Inferior parietal cortex (tissue), 1 donor: ENCODE results near the gene PACS1.
A peak's percentile ranks its signal among the peaks of the same experiment; 100 is the strongest.

ENCODE experiments used
- DNase-seq: peaks from one replicate; pipeline ENCODE4 v3.0.0-alpha.2; 2016; ENCODE audit errors: extremely low spot score

Gene PACS1

GRCh38 chr11:66142370-66143263 is 72.5 kb downstream of the PACS1 start:
- DNase-seq: no peak

GRCh38 chr11:66143264-66143566 is 73.1 kb downstream of the PACS1 start:
- no peak for DNase-seq

- DNase-seq: no peak
Measured at GRCh38 chr11:66143996-66144678, 74.1 kb downstream of the PACS1 start.

- DNase-seq: no peak
Measured at GRCh38 chr11:66146074-66146473, 76.0 kb downstream of the PACS1 start.

GRCh38 chr11:66146940-66147339 is 76.9 kb downstream of the PACS1 start:
- DNase-seq: no peak

GRCh38 chr11:66150140-66150539 is 80.1 kb downstream of the PACS1 start:
- DNase-seq: no peak

- DNase-seq: no peak
Measured at GRCh38 chr11:66150725-66151124, 80.7 kb downstream of the PACS1 start.

GRCh38 chr11:66151273-66151672 is 81.2 kb downstream of the PACS1 start:
- no peak for DNase-seq

GRCh38 chr11:66154109-66154508 is 84.0 kb downstream of the PACS1 start:
- no peak for DNase-seq

- no peak for DNase-seq
Measured at GRCh38 chr11:66155387-66156073, 85.5 kb downstream of the PACS1 start.

GRCh38 chr11:66157182-66157864 is 87.3 kb downstream of the PACS1 start:
- no peak for DNase-seq

- no peak for DNase-seq
Measured at GRCh38 chr11:66158156-66158555, 88.1 kb downstream of the PACS1 start.

- DNase-seq: no peak
Measured at GRCh38 chr11:66159324-66159984, 89.4 kb downstream of the PACS1 start.

- no peak for DNase-seq
Measured at GRCh38 chr11:66160709-66161108, 90.6 kb downstream of the PACS1 start.

- DNase-seq: no peak
Measured at GRCh38 chr11:66168289-66168688, 98.2 kb downstream of the PACS1 start.

GRCh38 chr11:66172146-66172545 is 102.1 kb downstream of the PACS1 start:
- no peak for DNase-seq

- no peak for DNase-seq
Measured at GRCh38 chr11:66176650-66177049, 106.6 kb downstream of the PACS1 start.

- DNase-seq: no peak
Measured at GRCh38 chr11:66178183-66178582, 108.1 kb downstream of the PACS1 start.

GRCh38 chr11:66178871-66179270 is 108.8 kb downstream of the PACS1 start:
- DNase-seq: no peak

GRCh38 chr11:66181632-66182315 is 111.7 kb downstream of the PACS1 start:
- DNase-seq: no peak

GRCh38 chr11:66183494-66184048 is 113.5 kb downstream of the PACS1 start:
- DNase-seq: peak; percentile 29
